Measurements from ENCODE around the gene SPDYE16.
"Not testable (repeated sequence)": the region's sequence is repeated elsewhere in the genome, so short reads cannot be mapped to it uniquely, and the experiment has no call there.

- not testable (repeated sequence) for TF ChIP-seq CTCF (conservative IDR thresholded peaks at IDR 0.05 in 1 of 2, IDR thresholded peaks at IDR 0.05 in 1 of 2; ENCODE audit: extremely low read depth in 1 of 2, insufficient read depth in 1 of 2, low read depth in 1 of 2, low read length in 2 of 2); EZH2 (IDR thresholded peaks at IDR 0.05; ENCODE audit: borderline replicate concordance, low read length)
Observed at GRCh38 chr7:76504351-76505167, 38.5 kb downstream of the SPDYE16 start.
